HEK293 (cell line): ENCODE measurements around the gene EPN2.

ENCODE experiments used
- CTCF ChIA-PET: fragments of 350-600 bp; formaldehyde crosslinking; extraction: SDS; loops from one replicate; lab custom pipeline; 2021; ENCODE audit warnings: antibody characterized with exemption; lab: Yijun Ruan, JAX
- POLR2A ChIA-PET: fragments of 300-600 bp; formaldehyde crosslinking; extraction: SDS; loops from one replicate; lab custom pipeline; 2020; ENCODE audit warnings: antibody characterized with exemption, inconsistent platforms; lab: Yijun Ruan, JAX
- H3K27ac ChIP-seq: fragments of 200-500 bp; sonication (Bioruptor generic); 2 replicates; pipeline ENCODE4 v1.5.1; 2014; ENCODE audit warnings: low read depth, low read length, control low read depth, inconsistent platforms; ENCODE audit errors: extremely low read depth
- H3K36me3 ChIP-seq, 2 experiments: fragments of 200-500 bp in 1 of 2; sonication (Bioruptor generic) in 1 of 2; 1 replicate in 1 of 2; 2 replicates in 1 of 2; pipeline ENCODE4 v1.5.1; 2014 to 2017; ENCODE audit warnings: inconsistent platforms in 2 of 2, low read length in 2 of 2; ENCODE audit not compliant: control insufficient read depth in 2 of 2, insufficient read depth in 1 of 2
- H3K4me1 ChIP-seq: fragments of 200-500 bp; sonication (Bioruptor generic); 2 replicates; pipeline ENCODE4 v1.5.1; 2014; ENCODE audit warnings: mild to moderate bottlenecking, low read length, inconsistent platforms; ENCODE audit not compliant: control insufficient read depth, insufficient read depth
- H3K4me3 ChIP-seq: 2 replicates; pipeline ENCODE4 v1.5.1; 2011; ENCODE audit warnings: low read depth, mild to moderate bottlenecking, control low read depth, low read length, moderate library complexity
- H3K9me3 ChIP-seq: fragments of 200-500 bp; sonication (Bioruptor generic); 2 replicates; pipeline ENCODE4 v1.5.1; 2014; ENCODE audit warnings: low read depth, low read length, inconsistent platforms; ENCODE audit not compliant: control insufficient read depth, insufficient read depth
- HOXC10 ChIP-seq: sonication (generic); formaldehyde crosslinking; IDR thresholded peaks from 2 replicates; pipeline ENCODE4 v1.8.1; 2023; ENCODE audit warnings: mild to moderate bottlenecking, missing genetic modification reagents
- MYNN ChIP-seq: fragments of 450-650 bp; formaldehyde crosslinking; IDR thresholded peaks from 2 replicates; pipeline ENCODE4 v1.5.1; 2016; ENCODE audit warnings: missing biosample characterization, missing genetic modification characterization, borderline replicate concordance
- MZF1 ChIP-seq: fragments of 450-650 bp; formaldehyde crosslinking; IDR thresholded peaks from 2 replicates; pipeline ENCODE4 v1.5.1; 2017; ENCODE audit warnings: missing biosample characterization, missing genetic modification characterization, borderline replicate concordance
- OSR2 ChIP-seq: fragments of 450-650 bp; formaldehyde crosslinking; IDR thresholded peaks from 2 replicates; pipeline ENCODE4 v1.5.1; 2016; ENCODE audit warnings: missing biosample characterization, missing genetic modification characterization
- SP2 ChIP-seq: fragments of 450-650 bp; formaldehyde crosslinking; IDR thresholded peaks from 2 replicates; pipeline ENCODE4 v1.5.1; 2016; ENCODE audit warnings: missing biosample characterization, missing genetic modification characterization
- ZBTB48 ChIP-seq: fragments of 450-650 bp; formaldehyde crosslinking; IDR thresholded peaks from 2 replicates; pipeline ENCODE4 v1.5.1; 2016; ENCODE audit warnings: missing biosample characterization, missing genetic modification characterization
- ZIC2 ChIP-seq: fragments of 450-650 bp; formaldehyde crosslinking; IDR thresholded peaks from 2 replicates; pipeline ENCODE4 v1.5.1; 2016; ENCODE audit warnings: missing biosample characterization, missing genetic modification characterization
- ZNF112 ChIP-seq: fragments of 450-650 bp; formaldehyde crosslinking; IDR thresholded peaks from 2 replicates; pipeline ENCODE4 v1.5.0; 2017; ENCODE audit warnings: missing biosample characterization, missing genetic modification characterization
- ZNF174 ChIP-seq: fragments of 450-650 bp; formaldehyde crosslinking; IDR thresholded peaks from 2 replicates; pipeline ENCODE4 v1.5.0; 2017; ENCODE audit warnings: missing biosample characterization, mild to moderate bottlenecking, missing genetic modification characterization
- ZNF175 ChIP-seq: fragments of 450-650 bp; formaldehyde crosslinking; IDR thresholded peaks from 2 replicates; pipeline ENCODE4 v1.5.1; 2016; ENCODE audit warnings: missing biosample characterization, missing genetic modification characterization
- ZNF211 ChIP-seq: fragments of 450-650 bp; formaldehyde crosslinking; IDR thresholded peaks from 2 replicates; pipeline ENCODE4 v1.5.1; 2016; ENCODE audit warnings: low read depth, missing biosample characterization, missing genetic modification characterization
- ZNF239 ChIP-seq: fragments of 450-650 bp; formaldehyde crosslinking; IDR thresholded peaks from 2 replicates; pipeline ENCODE4 v1.5.1; 2016; ENCODE audit warnings: missing biosample characterization, missing genetic modification characterization
- ZNF292 ChIP-seq: fragments of 450-650 bp; formaldehyde crosslinking; IDR thresholded peaks from 2 replicates; pipeline ENCODE4 v1.5.1; 2016; ENCODE audit warnings: low read depth, missing biosample characterization, missing genetic modification characterization, borderline replicate concordance
- ZNF473 ChIP-seq: fragments of 450-650 bp; formaldehyde crosslinking; IDR thresholded peaks from 2 replicates; pipeline ENCODE4 v1.5.1; 2017; ENCODE audit warnings: missing biosample characterization, missing genetic modification characterization
- ZNF548 ChIP-seq: fragments of 450-650 bp; formaldehyde crosslinking; IDR thresholded peaks from 2 replicates; pipeline ENCODE4 v1.5.1; 2016; ENCODE audit warnings: missing biosample characterization, missing genetic modification characterization
- ZNF621 ChIP-seq: fragments of 450-650 bp; formaldehyde crosslinking; IDR thresholded peaks from 2 replicates; pipeline ENCODE4 v1.5.1; 2017; ENCODE audit warnings: missing biosample characterization, missing genetic modification characterization
- ZNF670 ChIP-seq: fragments of 450-650 bp; formaldehyde crosslinking; IDR thresholded peaks from 2 replicates; pipeline ENCODE4 v1.5.1; 2016; ENCODE audit warnings: missing biosample characterization, missing genetic modification characterization, low read depth
- ZNF791 ChIP-seq: fragments of 450-650 bp; formaldehyde crosslinking; IDR thresholded peaks from 2 replicates; pipeline ENCODE4 v1.5.1; 2016; ENCODE audit warnings: missing biosample characterization, missing genetic modification characterization
- TF ChIP-seq, protein P1 (sequence below): fragments of 450-650 bp; formaldehyde crosslinking; optimal IDR thresholded peaks from 2 replicates; pipeline ENCODE3; 2016; ENCODE audit warnings: missing biosample characterization, mild to moderate bottlenecking, missing genetic modification characterization
- TF ChIP-seq, protein P2 (sequence below): fragments of 450-650 bp; formaldehyde crosslinking; IDR thresholded peaks from 2 replicates; pipeline ENCODE4 v1.5.1; 2016; ENCODE audit warnings: missing biosample characterization, missing genetic modification characterization

The EPN2 gene

DNA sequence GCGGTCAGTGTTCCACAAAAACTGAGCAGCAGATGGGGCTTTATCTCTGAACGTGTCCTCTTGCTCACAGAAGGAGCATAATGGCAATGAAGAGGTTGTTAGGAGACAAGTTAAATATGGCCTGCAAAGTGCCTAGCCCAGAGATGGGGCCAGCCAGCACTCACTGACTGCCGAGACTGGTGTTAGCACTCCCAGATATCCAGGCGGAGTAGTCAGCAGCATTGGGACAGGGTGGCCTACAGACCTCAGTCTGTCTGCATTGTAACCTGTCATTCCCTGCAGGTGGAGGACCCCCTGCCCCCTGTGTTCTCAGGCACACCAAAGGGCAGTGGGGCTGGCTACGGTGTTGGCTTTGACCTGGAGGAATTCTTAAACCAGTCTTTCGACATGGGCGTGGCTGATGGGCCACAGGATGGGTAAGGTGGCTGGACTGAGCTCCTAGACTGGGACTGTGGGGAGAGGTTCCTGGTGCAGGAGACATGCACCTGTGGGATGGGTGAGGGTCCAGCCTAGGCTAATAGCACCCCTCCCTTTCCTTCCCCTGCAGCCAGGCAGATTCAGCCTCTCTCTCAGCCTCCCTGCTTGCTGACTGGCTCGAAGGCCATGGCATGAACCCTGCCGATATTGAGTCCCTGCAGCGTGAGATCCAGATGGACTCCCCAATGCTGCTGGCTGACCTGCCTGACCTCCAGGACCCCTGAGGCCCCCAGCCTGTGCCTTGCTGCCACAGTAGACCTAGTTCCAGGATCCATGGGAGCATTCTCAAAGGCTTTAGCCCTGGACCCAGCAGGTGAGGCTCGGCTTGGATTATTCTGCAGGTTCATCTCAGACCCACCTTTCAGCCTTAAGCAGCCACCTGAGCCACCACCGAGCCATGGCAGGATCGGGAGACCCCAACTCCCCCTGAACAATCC, 145.6 kb downstream of the EPN2 start:
- POLR2A ChIA-PET: no interaction called here
- peaks cover 24 to 64% of the 10 kb centered on the region in 2 experiments for H3K36me3 ChIP-seq
- CTCF ChIA-PET: no interaction called here
- H3K4me1 ChIP-seq: peaks cover 20% of the 10 kb centered on the region
- H3K27ac ChIP-seq: no peak overlapping the region
- no peaks in the 10 kb centered on the region for H3K9me3 ChIP-seq
- H3K4me3 ChIP-seq: no peak overlapping the region
- TF ChIP-seq ZNF473 (tag by site-specific recombination) (no peak), ZBTB48 (tag by site-specific recombination) (no peak), ZNF292 (tag by site-specific recombination) (no peak), ZNF239 (tag by site-specific recombination) (no peak), ZNF112 (tag by site-specific recombination) (no peak), ZNF670 (tag by site-specific recombination) (no peak), ZNF621 (no peak), ZNF548 (tag by site-specific recombination) (no peak), HOXC10 (CRISPR knock-in tag) (no peak), SP2 (no peak), ZNF791 (tag by site-specific recombination) (no peak), MZF1 (tag by site-specific recombination) (no peak), ZNF175 (no peak), MYNN (no peak), ZNF211 (tag by site-specific recombination) (no peak)
- TF ChIP-seq, protein P1, sequence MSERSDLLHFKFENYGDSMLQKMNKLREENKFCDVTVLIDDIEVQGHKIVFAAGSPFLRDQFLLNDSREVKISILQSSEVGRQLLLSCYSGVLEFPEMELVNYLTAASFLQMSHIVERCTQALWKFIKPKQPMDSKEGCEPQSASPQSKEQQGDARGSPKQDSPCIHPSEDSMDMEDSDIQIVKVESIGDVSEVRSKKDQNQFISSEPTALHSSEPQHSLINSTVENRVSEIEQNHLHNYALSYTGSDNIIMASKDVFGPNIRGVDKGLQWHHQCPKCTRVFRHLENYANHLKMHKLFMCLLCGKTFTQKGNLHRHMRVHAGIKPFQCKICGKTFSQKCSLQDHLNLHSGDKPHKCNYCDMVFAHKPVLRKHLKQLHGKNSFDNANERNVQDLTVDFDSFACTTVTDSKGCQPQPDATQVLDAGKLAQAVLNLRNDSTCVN (tag by site-specific recombination): no peak

DNA sequence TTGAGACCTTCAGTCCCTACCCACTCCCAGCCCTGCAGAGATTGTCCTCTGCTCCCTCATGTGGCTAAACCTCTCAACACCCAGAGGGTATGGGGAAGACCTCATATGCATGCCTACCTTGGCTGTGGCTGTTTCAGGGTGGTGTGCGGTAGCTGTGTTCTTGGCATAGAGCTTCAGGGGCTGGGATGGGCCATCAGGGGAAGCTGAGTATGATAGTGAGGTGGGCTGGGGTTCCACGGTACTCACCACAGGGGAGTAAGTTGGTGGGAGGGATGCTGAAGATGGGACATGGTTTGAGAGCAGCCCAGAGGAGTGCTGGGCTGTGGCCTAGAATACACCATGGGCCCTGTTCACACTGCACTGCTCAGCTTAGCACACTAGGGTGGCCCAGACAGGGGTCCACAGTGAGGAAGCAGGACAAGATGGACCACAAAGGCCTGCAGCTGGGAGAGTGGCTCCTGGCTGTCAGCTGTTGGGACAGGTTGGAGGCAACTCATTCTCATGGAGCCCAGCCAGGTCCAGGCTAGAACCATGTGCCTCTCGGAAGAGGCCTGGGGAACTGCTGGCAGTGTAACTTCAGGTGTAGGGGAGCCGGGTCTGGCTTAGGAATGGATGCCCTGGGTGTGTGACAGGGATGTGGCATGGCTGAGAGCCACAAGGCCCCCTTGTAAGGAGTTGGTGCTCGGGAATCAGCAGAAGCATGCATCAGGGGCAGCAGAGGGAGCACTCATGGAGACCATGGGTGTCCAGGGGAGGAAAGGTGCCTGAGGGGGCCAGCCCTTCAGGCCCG, 146.7 kb downstream of the EPN2 start:
- Histone ChIP-seq H3K9me3 (no peaks in the 10 kb centered on the region), H3K4me3 (no peak overlapping the region), H3K27ac (no peak overlapping the region), H3K4me1 (peaks cover 19% of the 10 kb centered on the region), H3K36me3 (peaks cover 24 to 64% of the 10 kb centered on the region in 2 experiments)
- ChIA-PET POLR2A (no interaction called here), CTCF (no interaction called here)
- TF ChIP-seq, protein P2, sequence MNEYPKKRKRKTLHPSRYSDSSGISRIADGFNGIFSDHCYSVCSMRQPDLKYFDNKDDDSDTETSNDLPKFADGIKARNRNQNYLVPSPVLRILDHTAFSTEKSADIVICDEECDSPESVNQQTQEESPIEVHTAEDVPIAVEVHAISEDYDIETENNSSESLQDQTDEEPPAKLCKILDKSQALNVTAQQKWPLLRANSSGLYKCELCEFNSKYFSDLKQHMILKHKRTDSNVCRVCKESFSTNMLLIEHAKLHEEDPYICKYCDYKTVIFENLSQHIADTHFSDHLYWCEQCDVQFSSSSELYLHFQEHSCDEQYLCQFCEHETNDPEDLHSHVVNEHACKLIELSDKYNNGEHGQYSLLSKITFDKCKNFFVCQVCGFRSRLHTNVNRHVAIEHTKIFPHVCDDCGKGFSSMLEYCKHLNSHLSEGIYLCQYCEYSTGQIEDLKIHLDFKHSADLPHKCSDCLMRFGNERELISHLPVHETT (tag by site-specific recombination): no peak
- TF ChIP-seq ZIC2: peak; percentile 55
- no peak for TF ChIP-seq ZNF174
- no peak for TF ChIP-seq OSR2 (tag by site-specific recombination)
